Endothelial cell of umbilical vein (primary cell): ENCODE measurements around the gene DMD. TPM values are rescaled to one million over a fixed set of nuclear protein-coding genes. Genes with fewer than 3 reads are reported as not detected.

Experiments
- BruUV-seq: library from RNA; stranded (reverse); fragments of 400-500 nt; replicated peaks from 2 replicates; lab custom pipeline; 2021; lab: Mats Ljungman, UMichigan
- CTCF ChIA-PET: fragments of 300-600, 350-600 bp; sonication (Branson Sonifier 250); formaldehyde crosslinking; loops from one replicate; lab custom pipeline; 2021; ENCODE audit warnings: antibody characterized with exemption, inconsistent platforms; lab: Charles Lee
- POLR2A ChIA-PET: fragments of 300-600, 350-600 bp; sonication (Branson Sonifier 250); formaldehyde crosslinking; loops from one replicate; lab custom pipeline; 2021; ENCODE audit warnings: antibody characterized with exemption, inconsistent platforms; lab: Charles Lee
- DNase-seq: peaks from one replicate; pipeline ENCODE4 v3.0.0-alpha.2; 2011; ENCODE audit warnings: low read depth, low spot score
- FAIRE-seq: peaks from 2 replicates; lab custom pipeline; 2011; peaks lifted over from hg19 to GRCh38; lab: Jason Lieb, UNC
- H2AFZ ChIP-seq: 2 replicates; pipeline ENCODE4 v1.6.0; 2012; ENCODE audit warnings: low read depth, low read length, control low read depth, inconsistent platforms
- H3K27ac ChIP-seq: 2 replicates; pipeline ENCODE4 v1.5.1; 2011; ENCODE audit warnings: low read depth, mild to moderate bottlenecking, control low read depth, low read length, moderate library complexity; ENCODE audit not compliant: insufficient read depth
- H3K27me3 ChIP-seq, 2 experiments: 2 replicates each; pipeline versions ENCODE4 v1.6.0 to v1.6.1; 2011; ENCODE audit warnings: low read length in 2 of 2, mixed read lengths in 1 of 2; ENCODE audit not compliant: control insufficient read depth in 2 of 2, insufficient read depth in 2 of 2
- H3K36me3 ChIP-seq, 2 experiments: 2 replicates in 1 of 2; 3 replicates in 1 of 2; pipeline ENCODE4 v1.5.1; 2011; ENCODE audit warnings: low read length in 2 of 2, mild to moderate bottlenecking in 1 of 2, moderate library complexity in 1 of 2; ENCODE audit not compliant: control insufficient read depth in 2 of 2, insufficient read depth in 2 of 2; ENCODE audit errors: extremely low read depth in 1 of 2
- H3K4me1 ChIP-seq: 3 replicates; pipeline ENCODE4 v1.5.1; 2011; ENCODE audit warnings: mild to moderate bottlenecking, low read length; ENCODE audit not compliant: control insufficient read depth, insufficient read depth; ENCODE audit errors: extremely low read depth
- H3K4me2 ChIP-seq: 2 replicates; pipeline ENCODE4 v1.6.1; 2011; ENCODE audit warnings: low read length, control low read depth, mixed read lengths; ENCODE audit not compliant: insufficient read depth
- H3K4me3 ChIP-seq, 3 experiments: fragments of 200-600 bp in 1 of 3; sonication (generic), shearing (Covaris generic) in 1 of 3; replicated peaks in 1 of 3; 2 replicates each; pipeline ENCODE4 v1.5.1; 2011 to 2016; ENCODE audit warnings: control low read depth in 3 of 3, low read length in 3 of 3, mild to moderate bottlenecking in 2 of 3, inconsistent platforms in 1 of 3, low read depth in 1 of 3, moderate library complexity in 1 of 3; ENCODE audit not compliant: insufficient read depth in 1 of 3
- H3K79me2 ChIP-seq: 2 replicates; pipeline ENCODE4 v1.6.0; 2012; ENCODE audit warnings: low read length, inconsistent platforms; ENCODE audit not compliant: control insufficient read depth, insufficient read depth
- H3K9ac ChIP-seq: replicated peaks from 2 replicates; pipeline ENCODE3; 2011; ENCODE audit warnings: low read length, control low read depth; ENCODE audit not compliant: insufficient read depth; ENCODE audit errors: extremely low read depth
- H3K9me1 ChIP-seq: replicated peaks from 3 replicates; pipeline ENCODE4 v1.6.0; 2011; ENCODE audit warnings: mild to moderate bottlenecking, low read length; ENCODE audit not compliant: control insufficient read depth, insufficient read depth; ENCODE audit errors: extremely low read depth
- H3K9me3 ChIP-seq: replicated peaks from 2 replicates; pipeline ENCODE4 v1.5.1; 2012; ENCODE audit warnings: low read length, inconsistent platforms; ENCODE audit not compliant: control insufficient read depth, insufficient read depth
- H4K20me1 ChIP-seq: replicated peaks from 2 replicates; pipeline ENCODE3; 2011; ENCODE audit warnings: mild to moderate bottlenecking, low read length; ENCODE audit not compliant: control insufficient read depth, insufficient read depth; ENCODE audit errors: extremely low read depth
- EZH2 ChIP-seq: IDR thresholded peaks from 2 replicates; pipeline ENCODE4 v1.6.1; 2012; ENCODE audit warnings: borderline replicate concordance, low read depth, mild to moderate bottlenecking, moderate library complexity, low read length, inconsistent platforms; ENCODE audit not compliant: severe bottlenecking
- FOS ChIP-seq: IDR thresholded peaks from 2 replicates; pipeline ENCODE4 v1.6.1; 2011; ENCODE audit warnings: mild to moderate bottlenecking, low read length, moderate library complexity, borderline replicate concordance; ENCODE audit not compliant: insufficient read depth
- GATA2 ChIP-seq: IDR thresholded peaks from 2 replicates; pipeline ENCODE4 v1.7.0; 2011; ENCODE audit warnings: low read depth, mild to moderate bottlenecking, moderate library complexity, mixed read lengths, low read length; ENCODE audit not compliant: insufficient read length, insufficient read depth
- JUN ChIP-seq: IDR thresholded peaks from 2 replicates; pipeline ENCODE4 v1.6.1; 2011; ENCODE audit warnings: borderline replicate concordance, low read depth; ENCODE audit not compliant: insufficient read length, insufficient read depth
- MYC ChIP-seq: IDR thresholded peaks from one replicate; pipeline ENCODE4 v1.6.1; 2011; ENCODE audit warnings: mild to moderate bottlenecking, low read depth, low read length
- POLR2A ChIP-seq: IDR thresholded peaks from 2 replicates; pipeline ENCODE4 v1.6.1; 2012; ENCODE audit warnings: low read depth, mild to moderate bottlenecking, control low read depth, low read length
- POLR2AphosphoS5 ChIP-seq: IDR thresholded peaks from 2 replicates; pipeline ENCODE4 v1.6.1; 2012; ENCODE audit warnings: low read depth, mild to moderate bottlenecking, control low read depth, low read length, moderate library complexity; ENCODE audit not compliant: insufficient read depth
- dilution Hi-C: fragments of 300-500 bp; cut with MboI; formaldehyde crosslinking; loops from one replicate; pipeline ENCODE4 v1.15.0; 2019; ENCODE audit warnings: low sequenced_read_pairs; ENCODE audit not compliant: extremely low pct_ligation_motif_present
- intact Hi-C: fragments of 100-400 bp; cut with micrococcal nuclease; formaldehyde crosslinking; loops from one replicate; pipeline ENCODE4 v1.10.0; 2022
- polyA plus RNA-seq, 4 experiments: library from polyadenylated mRNA; depleted of rRNA in 3 of 4; stranded (reverse) in 3 of 4; unstranded in 1 of 4; fragments of >200 nt; gene quantifications; 2 replicates each; pipeline versions ENCODE4 v1.2.1 to v1.2.3, GENCODE V29; 2011 to 2012; ENCODE audit warnings: missing spikeins in 1 of 4
- total RNA-seq: library from RNA; stranded (reverse); gene quantifications from 2 replicates; pipeline ENCODE4 v1.2.3, GENCODE V29; 2021
- TF ChIP-seq, protein P1 (sequence below): IDR thresholded peaks from 2 replicates; pipeline ENCODE4 v1.6.1; 2011; ENCODE audit not compliant: insufficient read depth, insufficient read length
- TF ChIP-seq, protein P2 (sequence below), 2 donors: IDR thresholded peaks; 1 replicate in 1 of 2; 2 replicates in 1 of 2; pipeline ENCODE4 v1.5.1; 2011; ENCODE audit warnings: low read length in 2 of 2, mild to moderate bottlenecking in 2 of 2, moderate library complexity in 2 of 2, control low read depth in 1 of 2, inconsistent platforms in 1 of 2, low read depth in 1 of 2; ENCODE audit not compliant: insufficient read depth in 1 of 2; ENCODE audit errors: extremely low read depth in 1 of 2

Gene DMD
- total and polyA plus RNA-seq, 2 donors (not counting 3 experiments of a cell fraction or from before 2014, with no cell fraction given): 7.3 to 9.0 TPM

DNA sequence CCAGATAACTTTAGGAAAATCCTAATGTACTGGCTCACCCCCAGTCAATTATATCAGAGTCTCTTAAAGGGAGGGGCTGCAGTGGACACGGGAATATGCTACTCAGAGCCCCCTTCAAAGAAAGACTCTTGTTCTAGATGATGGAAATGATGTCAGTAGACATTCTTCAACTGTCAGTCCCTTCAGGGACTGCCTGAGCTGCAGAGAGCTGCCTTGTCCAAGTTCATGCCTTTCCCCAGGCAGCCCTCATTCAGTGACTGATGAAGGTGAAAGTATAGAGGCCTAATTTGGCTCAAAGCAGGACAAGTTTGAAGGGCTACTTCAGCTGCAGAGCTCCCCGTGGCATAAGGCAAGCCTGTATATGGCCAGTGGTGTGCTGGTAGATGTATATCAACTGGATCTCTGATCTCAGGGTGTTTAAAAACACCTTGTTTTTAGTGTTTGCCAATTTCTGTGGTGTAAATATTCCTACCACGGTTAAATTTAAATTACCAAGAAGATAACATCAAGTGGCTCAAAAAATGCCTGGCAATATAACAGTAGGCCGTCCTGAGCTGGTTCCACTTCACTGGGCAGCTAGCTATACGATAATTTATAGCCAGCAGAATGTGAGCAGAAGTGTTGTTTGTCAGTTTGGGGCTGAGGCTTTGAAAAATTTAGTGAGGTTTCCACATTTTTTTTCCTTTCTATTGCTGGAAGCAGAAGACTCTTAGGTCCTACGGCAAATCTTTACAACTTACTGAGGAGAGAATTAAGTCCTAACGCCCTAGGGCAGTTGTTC, 1390.7 kb downstream of the DMD start:
- DNase-seq (no peak), FAIRE-seq (no peak)
- dilution Hi-C loops: no loop called here
- Histone ChIP-seq H3K9me1 (no peaks in the 10 kb centered on the region), H3K27me3 (peaks cover 0 to 2% of the 10 kb centered on the region in 2 experiments), H2AFZ (no peak overlapping the region), H3K4me3 (no peak overlapping the region), H4K20me1 (no peaks in the 10 kb centered on the region), H3K4me2 (no peak overlapping the region), H3K9me3 (no peaks in the 10 kb centered on the region), H3K9ac (no peak overlapping the region), H3K27ac (no peak overlapping the region), H3K36me3 (no peaks in the 10 kb centered on the region), H3K4me1 (no peaks in the 10 kb centered on the region), H3K79me2 (no peaks in the 10 kb centered on the region)
- no TSS peak for BruUV-seq
- no peak for TF ChIP-seq MYC
- TF ChIP-seq JUN: no peak
- TF ChIP-seq, protein P1, sequence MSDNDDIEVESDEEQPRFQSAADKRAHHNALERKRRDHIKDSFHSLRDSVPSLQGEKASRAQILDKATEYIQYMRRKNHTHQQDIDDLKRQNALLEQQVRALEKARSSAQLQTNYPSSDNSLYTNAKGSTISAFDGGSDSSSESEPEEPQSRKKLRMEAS: no peak
- no peak for TF ChIP-seq POLR2AphosphoS5
- TF ChIP-seq FOS: no peak
- CTCF ChIA-PET: no interaction called here
- intact Hi-C loops: no loop called here
- POLR2A ChIA-PET: no interaction called here

DNA sequence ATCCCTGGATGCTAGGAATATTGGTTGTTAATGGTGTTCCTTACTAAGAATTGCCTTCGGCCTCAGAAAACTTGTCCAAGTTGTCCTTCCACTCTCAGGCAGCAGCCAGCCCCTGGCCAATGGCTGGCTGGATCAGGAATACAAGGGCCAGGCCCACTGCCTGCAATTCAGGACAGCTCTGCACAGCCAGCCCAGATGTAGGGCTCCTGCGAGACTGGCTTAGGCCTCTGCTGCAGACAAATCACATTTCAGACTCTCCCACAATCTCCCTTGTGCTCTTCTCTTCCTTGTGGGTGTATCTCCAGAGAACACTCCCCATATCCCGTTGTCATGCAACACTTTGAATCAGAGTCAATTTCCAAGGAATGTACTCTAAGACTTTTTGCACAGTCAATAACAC, 1391.9 kb downstream of the DMD start:
- Histone ChIP-seq H3K4me2 (no peak overlapping the region), H3K79me2 (no peaks in the 10 kb centered on the region), H3K4me3 (no peak overlapping the region), H3K9ac (no peak overlapping the region), H3K9me1 (no peaks in the 10 kb centered on the region), H3K27me3 (peaks cover 0 to 2% of the 10 kb centered on the region in 2 experiments), H2AFZ (no peak overlapping the region), H3K27ac (no peak overlapping the region), H3K9me3 (no peaks in the 10 kb centered on the region), H3K4me1 (no peaks in the 10 kb centered on the region), H3K36me3 (no peaks in the 10 kb centered on the region), H4K20me1 (no peaks in the 10 kb centered on the region)
- intact Hi-C loops (no loop called here), dilution Hi-C loops (no loop called here)
- DNase-seq (no peak), FAIRE-seq (no peak)
- TF ChIP-seq EZH2: no peak
- TF ChIP-seq JUN: no peak
- TF ChIP-seq, protein P2, sequence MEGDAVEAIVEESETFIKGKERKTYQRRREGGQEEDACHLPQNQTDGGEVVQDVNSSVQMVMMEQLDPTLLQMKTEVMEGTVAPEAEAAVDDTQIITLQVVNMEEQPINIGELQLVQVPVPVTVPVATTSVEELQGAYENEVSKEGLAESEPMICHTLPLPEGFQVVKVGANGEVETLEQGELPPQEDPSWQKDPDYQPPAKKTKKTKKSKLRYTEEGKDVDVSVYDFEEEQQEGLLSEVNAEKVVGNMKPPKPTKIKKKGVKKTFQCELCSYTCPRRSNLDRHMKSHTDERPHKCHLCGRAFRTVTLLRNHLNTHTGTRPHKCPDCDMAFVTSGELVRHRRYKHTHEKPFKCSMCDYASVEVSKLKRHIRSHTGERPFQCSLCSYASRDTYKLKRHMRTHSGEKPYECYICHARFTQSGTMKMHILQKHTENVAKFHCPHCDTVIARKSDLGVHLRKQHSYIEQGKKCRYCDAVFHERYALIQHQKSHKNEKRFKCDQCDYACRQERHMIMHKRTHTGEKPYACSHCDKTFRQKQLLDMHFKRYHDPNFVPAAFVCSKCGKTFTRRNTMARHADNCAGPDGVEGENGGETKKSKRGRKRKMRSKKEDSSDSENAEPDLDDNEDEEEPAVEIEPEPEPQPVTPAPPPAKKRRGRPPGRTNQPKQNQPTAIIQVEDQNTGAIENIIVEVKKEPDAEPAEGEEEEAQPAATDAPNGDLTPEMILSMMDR (IDR thresholded peaks at IDR 0.05; ENCODE audit: extremely low read depth in 1 of 2, insufficient read depth in 1 of 2, low read depth in 1 of 2, low read length in 2 of 2): no peak
- no peak for TF ChIP-seq POLR2A
- no peak for TF ChIP-seq MYC
- TF ChIP-seq POLR2AphosphoS5: no peak
- TF ChIP-seq, protein P1: no peak
- no peak for TF ChIP-seq GATA2
- no peak for TF ChIP-seq FOS
- CTCF ChIA-PET: no interaction called here
- BruUV-seq: no TSS peak
- POLR2A ChIA-PET: no interaction called here
